Smooth muscle cell (in vitro differentiated cells): ENCODE measurements around the gene ESR2. TPM values are rescaled to one million over a fixed set of nuclear protein-coding genes. Genes with fewer than 3 reads are reported as not detected.

Source experiments
- DNase-seq: peaks from one replicate; lab custom pipeline; 2025; ENCODE audit not compliant: unreplicated experiment; lab: John Stamatoyannopoulos, UW
- H2AFZ ChIP-seq: fragments of 200-600 bp; sonication (generic); 2 replicates; pipeline ENCODE4 v1.6.0; 2016; ENCODE audit warnings: antibody characterized with exemption, low read depth, mild to moderate bottlenecking
- H3F3A ChIP-seq: fragments of 200-600 bp; sonication (generic); 2 replicates; pipeline ENCODE4 v1.6.0; 2017; ENCODE audit warnings: antibody characterized with exemption, low read depth
- H3K27ac ChIP-seq: fragments of 200-600 bp; sonication (generic); 2 replicates; pipeline ENCODE4 v1.5.1; 2016; ENCODE audit warnings: low read depth, mild to moderate bottlenecking
- H3K27me3 ChIP-seq: fragments of 200-600 bp; sonication (generic); 2 replicates; pipeline ENCODE4 v1.6.1; 2016; ENCODE audit warnings: low read depth, mild to moderate bottlenecking
- H3K36me3 ChIP-seq: fragments of 200-600 bp; sonication (generic); 2 replicates; pipeline ENCODE4 v1.5.1; 2016; ENCODE audit warnings: low read depth
- H3K4me1 ChIP-seq: fragments of 200-600 bp; sonication (generic); 2 replicates; pipeline ENCODE4 v1.5.1; 2016; ENCODE audit warnings: low read depth
- H3K4me2 ChIP-seq: fragments of 200-600 bp; sonication (generic); 2 replicates; pipeline ENCODE4 v1.6.0; 2016; ENCODE audit warnings: mild to moderate bottlenecking
- H3K4me3 ChIP-seq: fragments of 200-600 bp; sonication (generic); 2 replicates; pipeline ENCODE4 v1.5.1; 2016; ENCODE audit warnings: mild to moderate bottlenecking
- H3K79me2 ChIP-seq: fragments of 200-600 bp; sonication (generic); 2 replicates; pipeline ENCODE4 v1.6.0; 2016; ENCODE audit warnings: low read depth, mild to moderate bottlenecking
- H3K9ac ChIP-seq: fragments of 200-600 bp; sonication (generic); 2 replicates; pipeline ENCODE4 v1.6.0; 2016; ENCODE audit warnings: low read depth
- H3K9me3 ChIP-seq: fragments of 200-600 bp; sonication (generic); replicated peaks from 2 replicates; pipeline ENCODE4 v1.5.1; 2016; ENCODE audit warnings: low read depth
- H4K20me1 ChIP-seq: fragments of 200-600 bp; sonication (generic); 2 replicates; pipeline ENCODE4 v1.6.0; 2016; ENCODE audit warnings: low read depth
- CTCF ChIP-seq: fragments of 200-600 bp; sonication (generic); IDR thresholded peaks from 2 replicates; pipeline ENCODE4 v1.5.1; 2017; ENCODE audit warnings: borderline replicate concordance, mild to moderate bottlenecking, antibody characterized with exemption; ENCODE audit not compliant: insufficient read depth, poor library complexity, severe bottlenecking
- WGBS: methylation state at CpG from one replicate; pipeline ENCODE4 v1.1.7; 2016; ENCODE audit warnings: low lambda C conversion rate; 5-methylcytosine and 5-hydroxymethylcytosine counted together
- polyA plus RNA-seq: library from polyadenylated mRNA; unstranded; fragments of >200 nt; fragmentation: Nextera tagmentation; extraction: Ambion mirVana; gene quantifications from 2 replicates; pipeline ENCODE4 v1.2.1, GENCODE V29; 2016
- total RNA-seq: library from RNA; depleted of rRNA; stranded (reverse); fragments of >200 nt; gene quantifications from 2 replicates; pipeline ENCODE4 v1.2.3, GENCODE V29; 2014

The ESR2 gene
- total and polyA plus RNA-seq, 2 experiments from 2014 or later: not detected

- no peak for DNase-seq
- H3K4me2 ChIP-seq: no peak overlapping the region
- WGBS: 50% methylated on average over 3 of the region's 3 CpGs
Observed at GRCh38 chr14:64187331-64187730, 106.8 kb downstream of the ESR2 start.

DNA sequence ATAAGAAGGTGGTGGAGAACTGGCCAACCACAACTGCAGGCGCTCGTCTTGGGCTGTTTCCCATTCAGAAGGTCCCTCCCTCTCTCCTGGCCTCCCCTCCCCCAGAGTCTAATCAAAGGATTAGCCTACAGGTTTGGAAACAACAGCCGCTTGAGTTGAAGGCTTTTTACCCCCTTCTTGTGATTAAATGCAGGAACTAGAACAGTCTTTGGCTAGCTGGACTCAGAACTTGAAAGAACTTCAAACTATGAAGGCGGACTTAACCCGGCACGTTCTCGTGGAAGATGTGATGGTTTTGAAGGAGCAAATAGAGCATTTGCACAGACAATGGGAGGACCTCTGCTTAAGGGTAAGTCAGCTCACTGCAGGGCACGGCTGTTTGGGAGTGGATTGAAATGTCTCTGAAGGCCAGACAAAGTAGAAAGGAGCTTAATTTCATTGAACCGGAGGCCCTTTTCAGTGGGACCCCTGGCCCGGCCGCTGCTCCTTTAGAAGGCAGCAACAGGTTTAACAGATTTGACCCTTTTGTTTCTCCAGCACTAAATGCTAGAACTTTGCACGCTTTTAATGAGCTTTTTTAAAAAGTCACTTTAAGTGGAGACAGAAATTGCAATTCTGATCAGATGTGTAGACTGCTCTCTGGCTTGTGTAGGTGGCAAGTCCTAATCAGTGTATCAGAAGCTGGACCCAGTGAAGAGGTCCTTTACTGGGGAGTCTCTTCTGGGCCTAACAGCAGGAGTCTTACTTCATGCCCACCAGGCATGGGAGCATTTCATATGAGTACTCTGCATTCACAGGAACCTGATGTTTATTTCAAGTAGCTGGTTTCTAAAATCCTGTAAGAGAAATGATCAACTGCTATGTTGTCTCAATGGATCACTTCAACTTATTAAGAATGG is 107.7 kb downstream of the ESR2 start:
- Histone ChIP-seq H3K4me1 (no peaks in the 10 kb centered on the region), H3K9ac (no peak overlapping the region), H3K4me3 (no peak overlapping the region), H3K27me3 (no peaks in the 10 kb centered on the region), H3K79me2 (no peaks in the 10 kb centered on the region), H2AFZ (no peak overlapping the region), H3F3A (no peaks in the 10 kb centered on the region), H3K9me3 (no peaks in the 10 kb centered on the region), H3K4me2 (no peak overlapping the region), H4K20me1 (no peaks in the 10 kb centered on the region), H3K36me3 (no peaks in the 10 kb centered on the region), H3K27ac (no peak overlapping the region)
- WGBS: 63% methylated on average over 12 of the region's 12 CpGs
- no peak for TF ChIP-seq CTCF
- no peak for DNase-seq

More at GRCh38 chr14:64187331-64187730, 106.8 kb downstream of the ESR2 start:
- H3K79me2 ChIP-seq: no peaks in the 10 kb centered on the region
- no peak overlapping the region for H2AFZ ChIP-seq
- no peaks in the 10 kb centered on the region for H3K4me1 ChIP-seq
- no peaks in the 10 kb centered on the region for H3F3A ChIP-seq
- no peak overlapping the region for H3K4me3 ChIP-seq
- H3K9ac ChIP-seq: no peak overlapping the region
- no peaks in the 10 kb centered on the region for H3K27me3 ChIP-seq
- TF ChIP-seq CTCF: no peak
- no peak overlapping the region for H3K27ac ChIP-seq
- no peaks in the 10 kb centered on the region for H3K9me3 ChIP-seq
- no peaks in the 10 kb centered on the region for H3K36me3 ChIP-seq
- H4K20me1 ChIP-seq: no peaks in the 10 kb centered on the region

DNA sequence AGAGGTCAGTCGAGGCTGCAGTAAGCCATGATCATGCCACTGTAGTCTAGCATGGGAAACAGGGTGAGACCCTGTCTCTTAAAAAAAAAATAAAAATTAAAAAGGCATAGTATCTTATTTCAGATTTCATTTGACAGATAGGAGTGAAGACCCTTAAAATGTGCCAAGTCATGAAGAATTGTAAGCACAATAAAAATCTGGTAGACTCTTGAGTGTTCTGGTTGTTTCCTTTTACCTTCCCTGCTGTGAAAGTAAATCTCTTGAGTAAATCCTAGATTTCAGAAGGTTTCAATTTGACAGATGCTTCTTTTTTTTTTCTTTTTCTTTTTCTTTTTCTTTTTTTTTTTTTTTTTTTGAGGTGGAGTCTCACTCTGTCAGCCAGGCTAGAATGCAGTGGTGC is 109.0 kb downstream of the ESR2 start:
- no peaks in the 10 kb centered on the region for H3K79me2 ChIP-seq
- H3K9me3 ChIP-seq: no peaks in the 10 kb centered on the region
- WGBS: 90% methylated on average over 1 of the region's 1 CpG
- H3K4me2 ChIP-seq: no peak overlapping the region
- no peaks in the 10 kb centered on the region for H3K36me3 ChIP-seq
- no peaks in the 10 kb centered on the region for H3K27me3 ChIP-seq
- H2AFZ ChIP-seq: no peak overlapping the region
- no peaks in the 10 kb centered on the region for H4K20me1 ChIP-seq
- no peak for DNase-seq
- H3K4me3 ChIP-seq: no peak overlapping the region
- no peak overlapping the region for H3K9ac ChIP-seq
- no peaks in the 10 kb centered on the region for H3K4me1 ChIP-seq
- no peaks in the 10 kb centered on the region for H3F3A ChIP-seq
- TF ChIP-seq CTCF: no peak
- no peak overlapping the region for H3K27ac ChIP-seq
